ENCODE measurements around the gene ERBB2. TPM values are rescaled to one million over a fixed set of nuclear protein-coding genes. Genes with fewer than 3 reads are reported as not detected.

The ERBB2 gene
- total RNA-seq, 1 donor from 2014 or later, result 86.0 TPM

- Mint-ChIP-seq H3K4me1 (ENCODE audit: low read depth) (peaks cover 7% of the 10 kb centered on the region), H3K36me3 (ENCODE audit: low read depth) (no peaks in the 10 kb centered on the region), H3K9me3 (ENCODE audit: low read depth) (no peaks in the 10 kb centered on the region), H3K4me3 (ENCODE audit: unreplicated experiment) (no peak overlapping the region), H3K27ac (ENCODE audit: unreplicated experiment) (no peak overlapping the region), H3K27me3 (ENCODE audit: low read depth) (no peaks in the 10 kb centered on the region)
- DNase-seq (ENCODE audit: low spot score), result no peak
- TF ChIP-seq CTCF (IDR thresholded peaks at IDR 0.05), result peak; percentile 85
Observed at GRCh38 chr17:39653662-39654331, 46.1 kb upstream of the ERBB2 start.

GRCh38 chr17:39655105-39655504 is 44.8 kb upstream of the ERBB2 start:
- no peak for TF ChIP-seq CTCF (IDR thresholded peaks at IDR 0.05)
- DNase-seq (ENCODE audit: low spot score), result no peak
- Mint-ChIP-seq H3K4me1 (ENCODE audit: low read depth) (peaks cover 2% of the 10 kb centered on the region), H3K27me3 (ENCODE audit: low read depth) (no peaks in the 10 kb centered on the region), H3K36me3 (ENCODE audit: low read depth) (no peaks in the 10 kb centered on the region), H3K27ac (ENCODE audit: unreplicated experiment) (no peak overlapping the region), H3K4me3 (ENCODE audit: unreplicated experiment) (no peak overlapping the region), H3K9me3 (ENCODE audit: low read depth) (no peaks in the 10 kb centered on the region)

- Mint-ChIP-seq H3K4me3 (ENCODE audit: unreplicated experiment) (no peak overlapping the region), H3K36me3 (ENCODE audit: low read depth) (peaks cover 5% of the 10 kb centered on the region), H3K27me3 (ENCODE audit: low read depth) (no peaks in the 10 kb centered on the region), H3K4me1 (ENCODE audit: low read depth) (peaks cover 11% of the 10 kb centered on the region), H3K9me3 (ENCODE audit: low read depth) (no peaks in the 10 kb centered on the region), H3K27ac (ENCODE audit: unreplicated experiment) (no peak overlapping the region)
- DNase-seq (ENCODE audit: low spot score), result no peak
- no peak for TF ChIP-seq CTCF (IDR thresholded peaks at IDR 0.05)
Observed at GRCh38 chr17:39658346-39658745, 41.5 kb upstream of the ERBB2 start.

- Mint-ChIP-seq H3K4me1 (ENCODE audit: low read depth) (peaks cover 11% of the 10 kb centered on the region), H3K27me3 (ENCODE audit: low read depth) (no peaks in the 10 kb centered on the region), H3K27ac (ENCODE audit: unreplicated experiment) (no peak overlapping the region)
Observed at GRCh38 chr17:39658760-39659159, 41.1 kb upstream of the ERBB2 start.

More at GRCh38 chr17:39658760-39659159, 41.1 kb upstream of the ERBB2 start:
- Mint-ChIP-seq H3K9me3 (ENCODE audit: low read depth) (no peaks in the 10 kb centered on the region), H3K4me3 (ENCODE audit: unreplicated experiment) (no peak overlapping the region), H3K36me3 (ENCODE audit: low read depth) (peaks cover 5% of the 10 kb centered on the region)
- no peak for TF ChIP-seq CTCF (IDR thresholded peaks at IDR 0.05)
- DNase-seq (ENCODE audit: low spot score), result no peak
